Mucosa of stomach (tissue), 1 donor: ENCODE measurements around the gene TBC1D3G.
"Not testable (repeated sequence)": the region's sequence is repeated elsewhere in the genome, so short reads cannot be mapped to it uniquely, and the experiment has no call there.

Source experiments
- H3K27me3 ChIP-seq: one replicate; pipeline ENCODE4 v1.7.0; 2013; ENCODE audit warnings: mild to moderate bottlenecking, low read length; ENCODE audit not compliant: control insufficient read depth, insufficient read depth
- H3K36me3 ChIP-seq: one replicate; pipeline ENCODE4 v1.7.0; 2013; ENCODE audit warnings: low read length; ENCODE audit not compliant: control insufficient read depth, insufficient read depth
- H3K4me1 ChIP-seq: one replicate; pipeline ENCODE4 v1.7.0; 2013; ENCODE audit warnings: mild to moderate bottlenecking, low read length; ENCODE audit not compliant: control insufficient read depth, insufficient read depth
- H3K4me3 ChIP-seq: one replicate; pipeline ENCODE4 v1.7.0; 2013; ENCODE audit warnings: low read length
- H3K9ac ChIP-seq: one replicate; pipeline ENCODE4 v1.7.0; 2013; ENCODE audit warnings: mild to moderate bottlenecking, low read length, moderate library complexity
- H3K9me3 ChIP-seq: one replicate; pipeline ENCODE4 v1.7.0; 2013; ENCODE audit warnings: mild to moderate bottlenecking, low read length, moderate library complexity; ENCODE audit not compliant: control insufficient read depth
- donor health status: Pancreatic carcinoma.

The TBC1D3G gene

DNA sequence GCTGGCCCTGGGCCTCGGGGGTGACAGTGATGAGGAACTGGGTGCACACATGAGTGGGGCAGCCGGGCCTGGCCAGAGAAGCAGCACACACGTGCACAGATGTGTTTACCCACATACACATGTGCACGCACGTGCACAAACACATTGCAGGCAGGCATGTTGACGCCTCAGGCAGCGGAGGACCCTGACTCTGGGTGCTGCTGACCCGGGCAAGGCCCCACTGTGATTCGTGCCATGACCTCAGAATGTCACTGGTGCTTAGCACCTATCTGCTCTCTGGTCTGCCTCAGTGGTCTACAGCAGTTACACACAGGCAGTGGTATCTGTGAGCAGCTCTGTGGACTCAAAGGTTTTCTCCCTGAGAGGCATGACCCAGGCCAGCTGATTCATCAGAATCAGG lies at the start of gene TBC1D3G:
TSS of gene TBC1D3G (plus strand) at position 301 of the 400 bp plus-strand sequence. CDS start 1,528 bp downstream, outside the sequence.
- H3K36me3 ChIP-seq, H3K4me3 ChIP-seq, H3K9me3 ChIP-seq, H3K27me3 ChIP-seq, H3K9ac ChIP-seq, H3K4me1 ChIP-seq: not testable (repeated sequence)

DNA sequence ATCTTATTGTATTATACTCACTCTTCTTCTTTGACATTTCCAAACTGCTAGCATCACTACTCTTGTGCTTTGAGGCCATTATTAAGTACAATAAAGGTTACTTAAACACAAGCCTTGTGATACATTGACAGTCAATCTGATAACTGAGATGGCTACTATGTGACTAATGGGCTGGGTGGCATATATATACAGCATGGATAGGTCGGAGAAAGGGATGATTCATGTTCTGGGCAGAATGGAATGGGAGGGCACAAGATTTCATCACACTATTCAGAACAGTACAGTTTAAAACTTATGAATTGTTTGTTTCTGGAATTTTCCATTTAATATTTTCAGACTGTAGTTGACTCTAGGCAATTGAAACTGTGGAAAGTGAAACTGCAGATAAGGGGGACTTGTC lies 40.4 kb upstream of the TBC1D3G start:
- H3K4me3 ChIP-seq, H3K4me1 ChIP-seq, H3K9ac ChIP-seq, H3K27me3 ChIP-seq, H3K36me3 ChIP-seq, H3K9me3 ChIP-seq: not testable (repeated sequence)

- H3K9me3 ChIP-seq, H3K36me3 ChIP-seq, H3K4me3 ChIP-seq, H3K9ac ChIP-seq, H3K27me3 ChIP-seq, H3K4me1 ChIP-seq: not testable (repeated sequence)
Observed at GRCh38 chr17:36284219-36284618, 39.5 kb upstream of the TBC1D3G start.

DNA sequence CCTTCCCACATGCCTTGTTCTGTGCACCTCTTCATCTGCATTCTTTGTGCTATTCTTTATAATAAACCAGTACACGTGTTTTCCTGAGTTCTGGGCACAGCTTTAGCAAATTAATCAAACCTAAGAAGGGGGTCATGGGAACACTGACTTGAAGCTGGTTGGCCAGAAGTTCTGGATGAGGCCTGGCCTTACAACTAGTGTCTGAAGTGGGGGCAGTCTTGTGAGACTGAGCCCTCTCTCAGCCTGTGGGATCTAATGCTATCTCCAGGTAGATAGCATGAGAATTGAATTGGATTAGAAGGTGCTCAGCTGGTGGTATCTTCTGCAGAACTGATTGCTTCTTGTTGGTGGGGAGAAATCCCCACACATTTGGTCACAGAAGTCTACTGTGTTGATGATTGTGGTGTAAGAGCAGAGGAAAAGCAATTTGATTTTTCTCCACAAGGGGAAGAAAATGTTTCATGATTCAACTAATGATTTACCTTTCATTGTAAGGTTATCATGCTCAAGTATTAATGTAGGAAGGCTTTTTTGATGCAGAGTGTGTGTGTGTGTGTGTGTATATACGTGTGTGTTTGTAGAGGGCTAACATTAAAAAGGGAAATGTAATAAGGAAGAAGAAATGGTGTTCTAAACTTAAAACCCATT lies 33.6 kb upstream of the TBC1D3G start:
- H3K9me3 ChIP-seq, H3K4me1 ChIP-seq, H3K4me3 ChIP-seq, H3K9ac ChIP-seq, H3K27me3 ChIP-seq, H3K36me3 ChIP-seq: not testable (repeated sequence)

DNA sequence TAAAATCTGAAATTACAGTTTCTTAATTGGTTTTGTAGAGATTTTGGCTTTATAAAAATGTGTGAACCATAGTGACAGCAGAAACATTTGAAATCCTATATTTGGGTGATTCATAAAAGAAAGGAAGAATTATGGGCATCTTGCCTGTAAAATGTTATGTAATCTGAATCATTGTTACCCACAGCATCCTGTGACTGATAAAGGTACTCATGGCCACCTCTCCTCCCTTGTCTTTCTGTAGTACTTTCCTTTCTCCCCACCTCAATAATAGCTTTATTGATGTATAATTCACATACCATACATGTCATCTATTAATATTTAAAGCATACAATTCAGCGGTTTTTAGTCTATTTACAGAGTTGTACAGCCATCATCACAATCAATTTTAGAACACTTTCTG lies 28.5 kb upstream of the TBC1D3G start:
- H3K27me3 ChIP-seq, H3K4me3 ChIP-seq, H3K4me1 ChIP-seq, H3K9me3 ChIP-seq, H3K9ac ChIP-seq, H3K36me3 ChIP-seq: not testable (repeated sequence)

GRCh38 chr17:36315736-36316135 lies 7.9 kb upstream of the TBC1D3G start:
- not testable (repeated sequence) for H3K27me3 ChIP-seq, H3K4me1 ChIP-seq, H3K36me3 ChIP-seq, H3K9ac ChIP-seq, H3K4me3 ChIP-seq, H3K9me3 ChIP-seq

- not testable (repeated sequence) for H3K9ac ChIP-seq, H3K36me3 ChIP-seq, H3K4me1 ChIP-seq, H3K27me3 ChIP-seq, H3K4me3 ChIP-seq, H3K9me3 ChIP-seq
Observed at GRCh38 chr17:36362496-36362895, 38.8 kb downstream of the TBC1D3G start.

- H3K9ac ChIP-seq, H3K4me1 ChIP-seq, H3K27me3 ChIP-seq, H3K36me3 ChIP-seq, H3K4me3 ChIP-seq, H3K9me3 ChIP-seq: not testable (repeated sequence)
Observed at GRCh38 chr17:36375938-36376337, 52.3 kb downstream of the TBC1D3G start.
